ENCODE data around the gene AGXT.

AGXT gene

DNA sequence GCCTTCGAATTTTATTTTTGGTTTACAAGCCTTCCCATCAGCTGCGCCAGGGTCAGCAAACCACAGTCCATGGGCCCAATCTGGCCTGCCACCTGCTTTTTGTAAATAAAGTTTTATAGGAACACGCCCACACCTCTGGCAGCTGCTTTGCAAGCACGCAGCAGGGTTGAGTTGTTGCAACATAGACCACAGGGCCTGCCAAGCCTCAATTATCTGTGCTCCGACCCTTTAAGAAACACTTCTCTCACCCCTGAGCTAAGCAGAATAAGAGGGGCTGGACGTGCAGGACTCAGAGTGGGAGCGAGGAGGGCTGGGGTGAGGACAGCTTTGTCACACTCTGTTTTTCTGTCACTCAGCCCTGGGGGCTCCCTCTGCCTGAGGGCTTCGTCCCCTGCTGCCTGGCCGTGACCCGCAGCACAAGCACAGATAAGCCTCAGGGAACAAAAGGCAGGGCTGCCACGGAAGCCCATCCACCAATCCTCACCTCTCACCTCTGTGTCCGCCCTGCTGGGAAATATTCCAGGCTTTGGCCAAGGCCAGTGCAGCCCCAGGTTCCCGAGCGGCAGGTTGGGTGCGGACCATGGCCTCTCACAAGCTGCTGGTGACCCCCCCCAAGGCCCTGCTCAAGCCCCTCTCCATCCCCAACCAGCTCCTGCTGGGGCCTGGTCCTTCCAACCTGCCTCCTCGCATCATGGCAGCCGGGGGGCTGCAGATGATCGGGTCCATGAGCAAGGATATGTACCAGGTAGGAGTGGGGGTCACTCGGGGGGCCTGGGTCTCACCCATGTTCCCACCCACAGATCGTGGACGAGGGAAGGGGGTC is at the start of gene AGXT:
TSS of gene AGXT (plus strand) at position 539 of the 823 bp plus-strand sequence. CDS start at position 581, 42 bp downstream.
- Histone ChIP-seq H3K27me3 (ENCODE audit: insufficient read depth, low read length) (peaks cover 3% of the 10 kb centered on the region; the same call in 1 of the 2 replicates), H3K9me3 (ENCODE audit: low read length) (no peaks in the 10 kb centered on the region), H3F3A (ENCODE audit: insufficient read depth, low read length) (no peaks in the 10 kb centered on the region), H3K4me2 (ENCODE audit: low read length) (no peak within 1 kb of the TSS), H3K4me3 (ENCODE audit: low read depth, low read length, poor library complexity, severe bottlenecking) (no peak within 1 kb of the TSS), H2AFZ (ENCODE audit: low read length) (no peak within 1 kb of the TSS), H3K4me1 (ENCODE audit: insufficient read depth, low read length, severe bottlenecking) (no peaks in the 10 kb centered on the region), H3K27ac (ENCODE audit: low read depth, low read length, poor library complexity, severe bottlenecking) (no peak within 1 kb of the TSS), H3K36me3 (ENCODE audit: insufficient read depth, low read length) (no peaks in the 10 kb centered on the region), H3K9me2 (ENCODE audit: low read depth, low read length) (no peaks in the 10 kb centered on the region), H3K79me2 (ENCODE audit: insufficient read depth, low read length) (no peaks in the 10 kb centered on the region), H4K20me1 (ENCODE audit: insufficient read depth, low read length) (no peaks in the 10 kb centered on the region), H3K9ac (ENCODE audit: low read length) (no peak within 1 kb of the TSS)
- TF ChIP-seq CTCF (IDR thresholded peaks at IDR 0.05; ENCODE audit: low read length) (no peak), EZH2 (IDR thresholded peaks at IDR 0.05; ENCODE audit: borderline replicate concordance, low read length) (no peak)

GRCh38 chr2:240819126-240819857 is 49.3 kb upstream of the AGXT start:
- H3K27me3 ChIP-seq (ENCODE audit: insufficient read depth, low read length): no peaks in the 10 kb centered on the region
- H3K27ac ChIP-seq (ENCODE audit: low read depth, low read length, poor library complexity, severe bottlenecking): no peak overlapping the region

More at GRCh38 chr2:240819126-240819857, 49.3 kb upstream of the AGXT start:
- H3K36me3 ChIP-seq (ENCODE audit: insufficient read depth, low read length): no peaks in the 10 kb centered on the region
- no peaks in the 10 kb centered on the region for H4K20me1 ChIP-seq (ENCODE audit: insufficient read depth, low read length)
- TF ChIP-seq CTCF (IDR thresholded peaks at IDR 0.05; ENCODE audit: low read length) (no peak), EZH2 (IDR thresholded peaks at IDR 0.05; ENCODE audit: borderline replicate concordance, low read length) (no peak)
- H3K4me2 ChIP-seq (ENCODE audit: low read length): no peak overlapping the region
- no peaks in the 10 kb centered on the region for H3K4me1 ChIP-seq (ENCODE audit: insufficient read depth, low read length, severe bottlenecking)
- no peaks in the 10 kb centered on the region for H3K9me3 ChIP-seq (ENCODE audit: low read length)
- no peak overlapping the region for H3K9ac ChIP-seq (ENCODE audit: low read length)
- H3K9me2 ChIP-seq (ENCODE audit: low read depth, low read length): no peaks in the 10 kb centered on the region
- H3K79me2 ChIP-seq (ENCODE audit: insufficient read depth, low read length): no peaks in the 10 kb centered on the region
- no peak overlapping the region for H3K4me3 ChIP-seq (ENCODE audit: low read depth, low read length, poor library complexity, severe bottlenecking)
- H3F3A ChIP-seq (ENCODE audit: insufficient read depth, low read length): no peaks in the 10 kb centered on the region
- no peak overlapping the region for H2AFZ ChIP-seq (ENCODE audit: low read length)

Measured in OCI-LY1 (cell line).